ENCODE measurements around the gene OGDH. TPM values are rescaled to one million over a fixed set of nuclear protein-coding genes. Genes with fewer than 3 reads are reported as not detected.

The OGDH gene
- total and polyA plus RNA-seq, 2 of the 13 experiments (the other 11 are each of a cell fraction or from before 2014, with no cell fraction given): 17.4 to 25.4 TPM

DNA sequence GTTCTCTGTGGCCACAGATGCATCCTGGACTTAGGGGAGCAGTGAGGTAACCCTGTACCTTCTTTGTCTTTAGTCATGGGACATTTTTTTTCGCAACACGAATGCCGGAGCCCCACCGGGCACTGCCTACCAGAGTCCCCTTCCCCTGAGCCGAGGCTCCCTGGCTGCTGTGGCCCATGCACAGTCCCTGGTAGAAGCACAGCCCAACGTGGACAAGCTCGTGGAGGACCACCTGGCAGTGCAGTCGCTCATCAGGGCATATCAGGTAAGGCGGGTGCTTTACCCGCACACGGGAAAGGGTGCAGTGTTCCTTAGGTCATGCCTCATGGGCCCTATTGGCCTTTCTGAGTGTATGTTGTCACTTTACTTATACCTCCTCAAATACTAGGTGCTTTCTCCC, 38.8 kb downstream of the OGDH start (continued):
- TF ChIP-seq, protein P1, sequence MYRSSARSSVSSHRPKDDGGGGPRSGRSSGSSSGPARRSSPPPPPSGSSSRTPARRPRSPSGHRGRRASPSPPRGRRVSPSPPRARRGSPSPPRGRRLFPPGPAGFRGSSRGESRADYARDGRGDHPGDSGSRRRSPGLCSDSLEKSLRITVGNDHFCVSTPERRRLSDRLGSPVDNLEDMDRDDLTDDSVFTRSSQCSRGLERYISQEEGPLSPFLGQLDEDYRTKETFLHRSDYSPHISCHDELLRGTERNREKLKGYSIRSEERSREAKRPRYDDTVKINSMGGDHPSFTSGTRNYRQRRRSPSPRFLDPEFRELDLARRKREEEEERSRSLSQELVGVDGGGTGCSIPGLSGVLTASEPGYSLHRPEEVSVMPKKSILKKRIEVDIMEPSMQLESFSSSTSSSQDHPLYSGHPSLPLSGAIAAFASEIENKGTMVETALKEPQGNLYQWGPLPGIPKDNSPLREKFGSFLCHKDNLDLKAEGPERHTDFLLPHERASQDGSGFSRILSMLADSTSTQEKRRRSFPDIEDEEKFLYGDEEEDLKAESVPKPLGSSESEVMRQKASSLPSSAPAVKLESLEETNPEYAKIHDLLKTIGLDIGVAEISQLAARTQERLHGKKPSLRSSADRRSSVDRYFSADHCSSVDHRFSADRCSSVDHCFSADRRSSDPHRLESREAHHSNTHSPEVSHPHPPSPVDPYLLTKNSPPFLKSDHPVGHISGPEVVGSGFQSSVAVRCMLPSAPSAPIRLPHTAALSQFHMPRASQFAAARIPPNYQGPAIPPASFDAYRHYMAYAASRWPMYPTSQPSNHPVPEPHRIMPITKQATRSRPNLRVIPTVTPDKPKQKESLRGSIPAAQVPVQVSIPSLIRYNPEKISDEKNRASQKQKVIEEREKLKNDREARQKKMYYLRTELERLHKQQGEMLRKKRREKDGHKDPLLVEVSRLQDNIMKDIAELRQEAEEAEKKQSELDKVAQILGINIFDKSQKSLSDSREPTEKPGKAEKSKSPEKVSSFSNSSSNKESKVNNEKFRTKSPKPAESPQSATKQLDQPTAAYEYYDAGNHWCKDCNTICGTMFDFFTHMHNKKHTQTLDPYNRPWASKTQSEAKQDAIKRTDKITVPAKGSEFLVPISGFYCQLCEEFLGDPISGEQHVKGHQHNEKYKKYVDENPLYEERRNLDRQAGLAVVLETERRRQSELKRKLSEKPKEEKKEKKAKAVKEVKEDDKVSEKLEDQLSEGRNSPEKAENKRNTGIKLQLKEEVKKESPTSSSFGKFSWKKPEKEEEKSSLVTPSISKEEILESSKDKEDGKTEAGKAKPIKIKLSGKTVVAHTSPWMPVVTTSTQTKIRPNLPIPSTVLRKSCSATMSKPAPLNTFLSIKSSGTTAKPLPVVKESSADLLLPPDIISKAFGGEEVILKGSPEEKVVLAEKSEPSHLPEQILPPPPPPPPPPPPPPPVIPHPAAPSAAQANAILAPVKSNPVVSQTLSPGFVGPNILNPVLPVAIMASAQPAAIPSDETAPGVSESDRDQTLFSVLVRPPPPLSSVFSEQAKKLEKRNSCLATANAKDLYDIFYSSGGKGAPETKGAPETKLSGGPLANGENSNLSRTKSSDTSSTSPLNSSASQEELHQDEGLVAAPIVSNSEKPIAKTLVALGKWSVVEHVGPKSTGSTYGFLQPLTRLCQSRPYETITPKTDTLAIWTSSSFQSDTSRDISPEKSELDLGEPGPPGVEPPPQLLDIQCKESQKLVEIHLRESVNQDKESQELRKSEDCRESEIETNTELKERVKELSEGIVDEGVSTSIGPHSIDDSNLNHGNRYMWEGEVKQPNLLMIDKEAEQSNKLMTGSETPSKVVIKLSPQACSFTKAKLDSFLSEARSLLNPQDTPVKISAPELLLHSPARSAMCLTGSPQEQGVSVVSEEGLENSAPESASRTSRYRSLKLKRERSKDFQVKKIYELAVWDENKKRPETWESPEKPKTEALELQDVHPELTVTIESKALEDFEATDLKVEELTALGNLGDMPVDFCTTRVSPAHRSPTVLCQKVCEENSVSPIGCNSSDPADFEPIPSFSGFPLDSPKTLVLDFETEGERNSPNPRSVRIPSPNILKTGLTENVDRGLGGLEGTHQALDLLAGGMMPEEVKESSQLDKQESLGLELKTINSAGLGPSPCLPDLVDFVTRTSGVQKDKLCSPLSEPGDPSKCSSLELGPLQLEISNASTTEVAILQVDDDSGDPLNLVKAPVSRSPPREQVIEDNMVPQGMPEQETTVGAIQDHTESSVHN (CRISPR knock-in tag; IDR thresholded peaks at IDR 0.05): no peak

DNA sequence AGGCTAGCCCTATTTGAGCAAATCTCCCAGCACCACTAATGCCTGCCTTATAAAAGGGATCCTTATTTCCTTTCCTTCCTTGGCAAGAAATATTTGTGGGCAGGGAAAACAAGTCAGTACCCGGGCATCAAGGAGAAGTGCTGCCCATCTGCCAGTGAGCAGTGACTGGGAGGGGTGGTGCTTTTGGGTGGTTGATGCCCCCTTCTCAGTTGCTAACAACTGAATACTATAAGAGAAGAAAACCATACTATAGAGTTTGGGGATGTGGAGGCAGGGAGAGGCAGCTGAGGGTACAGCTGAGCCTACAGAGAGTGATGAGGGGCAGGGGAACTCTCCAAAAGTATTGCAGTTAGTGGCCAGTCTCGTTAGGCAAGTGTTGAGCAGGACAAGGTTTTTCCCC, 39.3 kb downstream of the OGDH start:
- H2AFZ ChIP-seq (ENCODE audit: low read length): no peak overlapping the region
- no peaks in the 10 kb centered on the region for H3K9me3 ChIP-seq (ENCODE audit: low read length)
- ChIA-PET POLR2A (no interaction called here), CTCF (ENCODE audit: low intra/inter-chr PET ratio, low total read pairs) (no interaction called here)
- H4K20me1 ChIP-seq (ENCODE audit: insufficient read depth, low read length): 0 out of 2 replicates have a peak, but pooled peaks cover 4% of the 10 kb centered on the region
- peaks cover 1% of the 10 kb centered on the region for H3K4me1 ChIP-seq (ENCODE audit: insufficient read depth, low read length)
- DNase-seq (ENCODE audit: low spot score): no peak
- FAIRE-seq: no peak
- ATAC-seq: no peak
- H3K79me2 ChIP-seq (ENCODE audit: insufficient read depth, low read length): no peaks in the 10 kb centered on the region
- TF ChIP-seq ZNF629 (CRISPR knock-in tag; conservative IDR thresholded peaks at IDR 0.05) (no peak), NFKB2 (CRISPR knock-in tag; IDR thresholded peaks at IDR 0.05; ENCODE audit: borderline replicate concordance) (no peak), AHR (CRISPR knock-in tag; IDR thresholded peaks at IDR 0.05) (no peak), PRPF4 (IDR thresholded peaks at IDR 0.05; ENCODE audit: low read depth, low read length, poor library complexity, severe bottlenecking) (no peak)
- no peak overlapping the region for H3K4me3 ChIP-seq (replicated peaks in 1 of 3; ENCODE audit: insufficient read depth in 1 of 3, low read depth in 2 of 3, low read length in 3 of 3)
- H3K36me3 ChIP-seq (replicated peaks in 1 of 2; ENCODE audit: control insufficient read depth in 1 of 2, insufficient read depth in 2 of 2, low read length in 2 of 2): peaks cover 3 to 29% of the 10 kb centered on the region in 2 experiments; a peak in 3 of 5 replicates
- intact Hi-C loops (cut with micrococcal nuclease; ENCODE audit: unreplicated experiment) (no loop called here), in situ Hi-C loops (cut with HindIII; ENCODE audit: extremely low pct_ligation_motif_present, low pct_unique_long_range_greater_than_20kb) (no loop called here)
- H3K4me2 ChIP-seq (ENCODE audit: low read depth, low read length): no peak overlapping the region
- no peaks in the 10 kb centered on the region for H3K27me3 ChIP-seq (ENCODE audit: control insufficient read depth in 1 of 2, insufficient read depth in 2 of 2, low read length in 2 of 2)
- no peak overlapping the region for H3K27ac ChIP-seq (ENCODE audit: extremely low read length, insufficient read depth, low read length)
- no TSS peak for BruUV-seq (replicated peaks)
- 93% methylated on average over 2 of the region's 2 CpGs for WGBS (ENCODE audit: low lambda C conversion rate)
- no peak overlapping the region for H3K9ac ChIP-seq (ENCODE audit: insufficient read depth, low read depth, low read length)
